22Rv1 (cell line): ENCODE measurements around the gene GALNTL6.

Experiments
- CTCF ChIP-seq: fragments of 450-650 bp; IDR thresholded peaks from 2 replicates; pipeline ENCODE4 v1.5.1; 2017; ENCODE audit warnings: mild to moderate bottlenecking
- ZFX ChIP-seq: fragments of 450-650 bp; IDR thresholded peaks from 2 replicates; pipeline ENCODE4 v1.6.1; 2017; ENCODE audit warnings: antibody characterized with exemption, borderline replicate concordance

- TF ChIP-seq CTCF (no peak), ZFX (no peak)
Observed at GRCh38 chr4:172826861-172827260, 1013.7 kb downstream of the GALNTL6 start.
